HG03064 (cell line): Measurements from ENCODE around the gene PEPD.

ENCODE experiments used
- ATAC-seq: cut with Tn5 transposase; IDR thresholded peaks from one replicate; pipeline ENCODE4 v1.9.1; 2021; ENCODE audit warnings: low read depth; ENCODE audit not compliant: unreplicated experiment

PEPD gene

GRCh38 chr19:33443638-33444561 is 77.7 kb downstream of the PEPD start:
- no peak for ATAC-seq

- no peak for ATAC-seq
Measured at GRCh38 chr19:33442706-33443105, 78.9 kb downstream of the PEPD start.

- no peak for ATAC-seq
Measured at GRCh38 chr19:33441828-33442227, 79.8 kb downstream of the PEPD start.

- ATAC-seq, result no peak
Measured at GRCh38 chr19:33441277-33441699, 80.3 kb downstream of the PEPD start.

GRCh38 chr19:33440682-33441081 is 80.9 kb downstream of the PEPD start:
- no peak for ATAC-seq

GRCh38 chr19:33440241-33440640 is 81.3 kb downstream of the PEPD start:
- ATAC-seq, result no peak

GRCh38 chr19:33438987-33439781 is 82.4 kb downstream of the PEPD start:
- ATAC-seq, result no peak

- no peak for ATAC-seq
Measured at GRCh38 chr19:33437821-33438671, 83.5 kb downstream of the PEPD start.

GRCh38 chr19:33437393-33437820 is 84.2 kb downstream of the PEPD start:
- ATAC-seq, result no peak

- ATAC-seq, result no peak
Measured at GRCh38 chr19:33436360-33437345, 84.9 kb downstream of the PEPD start.

- no peak for ATAC-seq
Measured at GRCh38 chr19:33435706-33436359, 85.8 kb downstream of the PEPD start.

GRCh38 chr19:33434886-33435705 is 86.5 kb downstream of the PEPD start:
- no peak for ATAC-seq

GRCh38 chr19:33434069-33434885 is 87.3 kb downstream of the PEPD start:
- ATAC-seq, result no peak

- no peak for ATAC-seq
Measured at GRCh38 chr19:33432446-33433170, 89.0 kb downstream of the PEPD start.

- no peak for ATAC-seq
Measured at GRCh38 chr19:33432015-33432414, 89.6 kb downstream of the PEPD start.

GRCh38 chr19:33430674-33431277 is 90.8 kb downstream of the PEPD start:
- no peak for ATAC-seq
